ENCODE measurements around the gene KRT222. TPM values are rescaled to one million over a fixed set of nuclear protein-coding genes. Genes with fewer than 3 reads are reported as not detected.

The KRT222 gene
- total RNA-seq, 4 donors from 2014 or later = 0.95 to 1.8 (median 1.6) TPM; not detected in 1

DNA sequence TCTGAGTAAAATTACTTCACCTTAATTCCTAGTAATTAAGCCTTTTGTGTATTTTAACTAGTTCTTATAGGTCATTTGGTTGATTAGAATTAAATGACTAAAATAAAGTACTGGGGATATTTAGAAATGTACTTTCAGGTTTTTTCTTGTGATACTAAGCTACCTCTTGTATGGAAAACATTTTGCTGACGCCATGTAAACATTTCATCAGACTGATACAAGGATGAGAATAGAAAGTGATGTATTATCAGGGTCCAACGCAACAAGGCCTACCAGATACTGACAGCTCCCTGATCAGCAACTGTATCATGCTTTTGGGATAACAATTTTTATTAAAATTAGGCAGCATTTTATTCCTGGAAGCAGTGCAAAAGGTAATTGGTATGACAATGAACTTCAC, 19.0 kb downstream of the KRT222 start:
- peaks cover 0 to 42% (median 0%) of the 10 kb centered on the region in 3 donors for H3K36me3 ChIP-seq
- H3K4me1 ChIP-seq = peaks cover 0 to 34% (median 5%) of the 10 kb centered on the region in 4 donors
- DNase-seq = no peak
- no peak overlapping the region for H3K27ac ChIP-seq
- TF ChIP-seq, protein P1, sequence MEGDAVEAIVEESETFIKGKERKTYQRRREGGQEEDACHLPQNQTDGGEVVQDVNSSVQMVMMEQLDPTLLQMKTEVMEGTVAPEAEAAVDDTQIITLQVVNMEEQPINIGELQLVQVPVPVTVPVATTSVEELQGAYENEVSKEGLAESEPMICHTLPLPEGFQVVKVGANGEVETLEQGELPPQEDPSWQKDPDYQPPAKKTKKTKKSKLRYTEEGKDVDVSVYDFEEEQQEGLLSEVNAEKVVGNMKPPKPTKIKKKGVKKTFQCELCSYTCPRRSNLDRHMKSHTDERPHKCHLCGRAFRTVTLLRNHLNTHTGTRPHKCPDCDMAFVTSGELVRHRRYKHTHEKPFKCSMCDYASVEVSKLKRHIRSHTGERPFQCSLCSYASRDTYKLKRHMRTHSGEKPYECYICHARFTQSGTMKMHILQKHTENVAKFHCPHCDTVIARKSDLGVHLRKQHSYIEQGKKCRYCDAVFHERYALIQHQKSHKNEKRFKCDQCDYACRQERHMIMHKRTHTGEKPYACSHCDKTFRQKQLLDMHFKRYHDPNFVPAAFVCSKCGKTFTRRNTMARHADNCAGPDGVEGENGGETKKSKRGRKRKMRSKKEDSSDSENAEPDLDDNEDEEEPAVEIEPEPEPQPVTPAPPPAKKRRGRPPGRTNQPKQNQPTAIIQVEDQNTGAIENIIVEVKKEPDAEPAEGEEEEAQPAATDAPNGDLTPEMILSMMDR (IDR thresholded peaks at IDR 0.05) = no peak
- TF ChIP-seq POLR2A (IDR thresholded peaks at IDR 0.05) = no peak
- H3K4me3 ChIP-seq = no peak overlapping the region
- H3K27me3 ChIP-seq = no peaks in the 10 kb centered on the region
- H3K9me3 ChIP-seq = no peaks in the 10 kb centered on the region

DNA sequence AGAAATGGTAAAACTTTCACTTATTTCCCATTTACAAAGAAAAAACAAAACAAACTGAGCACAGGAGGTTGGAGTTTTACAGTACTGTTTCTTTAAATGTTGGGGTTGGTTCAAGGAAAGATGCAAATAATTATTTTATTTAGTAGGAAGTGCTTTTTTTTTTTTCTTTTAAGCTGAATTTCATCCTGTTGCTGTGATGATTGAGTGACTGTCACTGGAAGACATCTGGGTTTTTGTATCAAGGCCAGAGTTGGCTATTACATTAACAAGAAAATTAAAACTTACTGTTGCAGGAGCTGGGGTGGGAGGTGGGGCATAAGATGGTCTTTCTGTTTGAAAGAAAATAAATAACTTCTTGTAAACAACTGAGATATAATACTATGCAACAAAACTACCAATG, 19.7 kb downstream of the KRT222 start:
- Histone ChIP-seq H3K36me3 (peaks cover 0 to 48% (median 0%) of the 10 kb centered on the region in 3 donors), H3K4me3 (no peak overlapping the region), H3K27me3 (no peaks in the 10 kb centered on the region), H3K9me3 (no peaks in the 10 kb centered on the region), H3K4me1 (peaks cover 0 to 34% (median 5%) of the 10 kb centered on the region in 4 donors), H3K27ac (no peak overlapping the region)
- no peak for DNase-seq
- TF ChIP-seq, protein P1 (IDR thresholded peaks at IDR 0.05) = no peak
- TF ChIP-seq POLR2A (IDR thresholded peaks at IDR 0.05) = no peak

DNA sequence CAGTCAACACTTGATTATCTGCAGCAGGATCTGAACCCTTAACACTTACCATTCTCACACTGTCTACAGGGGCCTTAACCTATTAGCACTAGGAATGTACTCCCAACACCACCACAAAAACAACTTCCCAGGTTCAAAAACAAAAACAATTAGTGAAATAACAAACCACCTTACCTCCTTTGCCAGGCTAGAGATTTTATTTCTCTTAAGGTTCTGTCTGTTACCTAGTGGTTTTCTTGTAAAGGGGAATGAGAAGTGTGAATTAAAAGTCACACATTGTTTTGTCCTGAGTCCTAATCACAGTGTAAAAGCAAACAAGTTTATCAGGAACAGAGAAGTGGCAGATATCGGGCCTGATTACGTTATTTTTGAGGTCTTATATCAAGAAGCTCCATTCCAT, 27.0 kb downstream of the KRT222 start:
- H3K27ac ChIP-seq = no peak overlapping the region
- no peak for TF ChIP-seq POLR2A (IDR thresholded peaks at IDR 0.05)
- TF ChIP-seq, protein P1 (IDR thresholded peaks at IDR 0.05) = no peak
- H3K9me3 ChIP-seq = no peaks in the 10 kb centered on the region
- no peak overlapping the region for H3K4me3 ChIP-seq
- no peaks in the 10 kb centered on the region for H3K4me1 ChIP-seq
- no peak for DNase-seq
- peaks cover 0 to 80% (median 0%) of the 10 kb centered on the region in 3 donors for H3K36me3 ChIP-seq
- no peaks in the 10 kb centered on the region for H3K27me3 ChIP-seq

DNA sequence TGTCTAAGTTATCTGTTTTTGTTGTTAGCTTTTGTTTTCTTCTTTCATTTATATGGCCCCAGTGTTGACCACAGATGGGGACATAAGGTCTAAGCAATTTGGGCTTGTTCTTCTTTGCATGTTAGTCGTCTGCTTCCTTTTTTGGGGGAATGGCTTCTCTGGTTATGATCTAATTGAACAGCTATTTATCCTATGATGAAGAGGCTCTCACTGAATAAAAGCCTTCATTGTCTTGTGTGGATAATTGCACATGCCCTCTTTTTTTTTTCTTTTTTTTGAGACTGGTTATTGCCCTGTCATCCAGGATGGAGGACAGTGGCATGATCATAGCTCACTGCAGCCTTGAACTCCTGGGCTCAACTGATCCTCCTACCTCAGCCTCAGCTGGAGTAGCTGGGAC, 31.1 kb downstream of the KRT222 start:
- no peaks in the 10 kb centered on the region for H3K27me3 ChIP-seq
- no peaks in the 10 kb centered on the region for H3K4me1 ChIP-seq
- DNase-seq = no peak
- H3K36me3 ChIP-seq = peaks cover 0 to 91% (median 0%) of the 10 kb centered on the region in 3 donors
- no peak overlapping the region for H3K4me3 ChIP-seq
- H3K9me3 ChIP-seq = no peaks in the 10 kb centered on the region
- TF ChIP-seq, protein P1 (IDR thresholded peaks at IDR 0.05) = no peak
- TF ChIP-seq POLR2A (IDR thresholded peaks at IDR 0.05) = no peak
- no peak overlapping the region for H3K27ac ChIP-seq

DNA sequence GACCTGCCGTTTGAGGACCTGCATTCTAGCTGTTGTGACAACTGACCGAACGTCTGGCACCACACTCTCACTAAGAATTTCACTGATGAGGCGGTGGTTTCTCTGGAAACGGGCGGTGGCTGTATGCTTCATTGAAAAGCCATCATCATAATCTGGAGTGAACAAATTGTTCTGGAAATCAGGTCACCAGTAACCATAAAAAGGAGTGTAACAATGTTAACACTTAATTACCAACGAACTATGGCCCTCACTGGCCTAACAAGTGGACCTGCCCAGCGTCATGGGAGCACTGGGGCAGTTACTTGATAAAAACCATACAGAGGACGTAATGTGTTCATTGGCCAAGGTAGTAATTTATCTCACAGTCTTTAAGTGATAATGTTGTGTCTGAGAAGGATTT, 32.8 kb downstream of the KRT222 start:
- no peaks in the 10 kb centered on the region for H3K9me3 ChIP-seq
- peak overlapping the region in 3 of 4 donors; percentile 37 to 77 (median 39) for H3K27ac ChIP-seq
- no peaks in the 10 kb centered on the region for H3K4me1 ChIP-seq
- DNase-seq = peak in 2 of 3 donors; percentile 57 to 70
- no peaks in the 10 kb centered on the region for H3K27me3 ChIP-seq
- peaks cover 0 to 100% (median 0%) of the 10 kb centered on the region in 3 donors for H3K36me3 ChIP-seq
- no peak for TF ChIP-seq POLR2A (IDR thresholded peaks at IDR 0.05)
- TF ChIP-seq, protein P1 (IDR thresholded peaks at IDR 0.05) = no peak
- H3K4me3 ChIP-seq = no peak overlapping the region

DNA sequence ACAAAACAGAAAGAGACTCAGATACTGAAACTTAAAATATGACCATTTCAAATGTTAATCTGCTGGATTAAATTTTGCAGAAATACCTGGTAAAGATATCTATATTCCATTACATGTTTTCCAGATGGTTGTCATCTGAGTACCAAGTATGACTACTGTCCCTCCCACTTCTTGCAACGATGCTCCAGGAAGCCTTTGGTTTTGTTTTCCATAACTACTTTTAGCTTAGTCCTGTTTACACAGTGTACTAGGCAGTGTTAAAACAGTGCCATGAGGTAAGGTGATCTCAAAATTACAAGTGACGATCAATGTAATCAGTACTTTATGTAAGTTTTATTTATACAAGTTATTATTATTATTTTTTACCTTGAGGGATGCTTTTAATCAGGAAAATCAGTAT, 35.1 kb downstream of the KRT222 start:
- Histone ChIP-seq H3K27ac (no peak overlapping the region), H3K27me3 (no peaks in the 10 kb centered on the region), H3K4me1 (no peaks in the 10 kb centered on the region), H3K4me3 (no peak overlapping the region), H3K36me3 (peaks cover 0 to 78% (median 0%) of the 10 kb centered on the region in 3 donors), H3K9me3 (no peaks in the 10 kb centered on the region)
- DNase-seq = no peak
- TF ChIP-seq, protein P1 (IDR thresholded peaks at IDR 0.05) = no peak
- no peak for TF ChIP-seq POLR2A (IDR thresholded peaks at IDR 0.05)
